GM19035 (cell line): ENCODE measurements around the gene KCNK3.
"Not testable (repeated sequence)": the region's sequence is repeated elsewhere in the genome, so short reads cannot be mapped to it uniquely, and the experiment has no call there.

Experiments used
- ATAC-seq: cut with Tn5 transposase; IDR thresholded peaks from one replicate; pipeline ENCODE4 v1.9.1; 2021; ENCODE audit not compliant: unreplicated experiment

KCNK3 gene

DNA sequence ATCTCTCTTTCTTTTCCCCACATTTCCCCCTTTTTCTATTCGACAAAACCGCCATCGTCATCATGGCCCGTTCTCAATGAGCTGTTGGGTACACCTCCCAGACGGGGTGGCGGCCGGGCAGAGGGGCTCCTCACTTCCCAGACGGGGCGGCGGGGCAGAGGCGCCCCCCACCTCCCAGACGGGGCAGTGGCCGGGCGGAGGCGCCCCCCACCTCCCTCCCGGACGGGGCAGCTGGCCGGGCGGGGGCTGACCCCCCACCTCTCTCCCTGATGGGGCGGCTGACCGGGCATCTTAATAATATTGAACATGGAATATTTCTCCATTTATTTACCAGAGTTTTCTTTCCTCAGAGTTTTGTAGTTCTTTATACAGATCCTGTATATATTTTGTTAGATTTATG lies 27.2 kb upstream of the KCNK3 start:
- ATAC-seq = not testable (repeated sequence)

DNA sequence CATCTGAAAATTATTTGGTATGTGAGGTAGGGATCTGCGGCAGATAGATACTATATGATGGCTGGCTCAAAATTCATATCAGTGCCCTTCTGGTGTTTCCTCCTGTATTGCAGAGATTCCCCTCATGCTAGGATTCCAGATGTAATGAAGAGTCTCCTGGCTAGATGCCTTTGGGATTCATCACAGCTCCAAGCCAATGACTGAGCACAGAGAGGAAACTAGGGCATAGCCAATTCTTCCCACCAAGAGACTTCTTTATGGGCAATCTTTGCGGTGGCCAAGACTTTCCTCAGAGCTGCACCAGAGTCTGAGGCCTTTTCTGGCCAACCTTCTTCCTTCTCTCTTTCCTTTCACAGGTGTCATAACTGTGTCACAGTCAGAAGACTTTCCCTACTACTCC lies 25.9 kb upstream of the KCNK3 start:
- ATAC-seq = no peak

DNA sequence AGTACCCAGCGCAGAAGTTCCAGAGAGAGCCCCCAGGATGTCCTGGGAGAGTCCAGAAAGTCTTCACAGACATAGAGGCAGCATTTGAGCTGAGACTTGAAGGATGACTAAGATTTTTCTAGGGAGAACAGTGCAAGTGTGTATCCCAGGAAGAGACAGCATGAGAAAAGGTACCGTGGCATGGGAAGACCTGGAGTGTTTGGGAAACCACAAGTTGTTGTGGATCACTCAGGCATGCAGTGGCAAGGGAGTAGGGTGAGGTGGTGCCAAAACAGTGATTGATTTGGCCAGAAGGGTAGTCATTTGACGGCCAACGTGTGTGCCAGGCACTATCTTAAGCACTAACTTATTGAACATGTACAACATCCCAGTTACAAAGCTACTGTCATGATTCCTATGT lies 24.5 kb upstream of the KCNK3 start:
- no peak for ATAC-seq

DNA sequence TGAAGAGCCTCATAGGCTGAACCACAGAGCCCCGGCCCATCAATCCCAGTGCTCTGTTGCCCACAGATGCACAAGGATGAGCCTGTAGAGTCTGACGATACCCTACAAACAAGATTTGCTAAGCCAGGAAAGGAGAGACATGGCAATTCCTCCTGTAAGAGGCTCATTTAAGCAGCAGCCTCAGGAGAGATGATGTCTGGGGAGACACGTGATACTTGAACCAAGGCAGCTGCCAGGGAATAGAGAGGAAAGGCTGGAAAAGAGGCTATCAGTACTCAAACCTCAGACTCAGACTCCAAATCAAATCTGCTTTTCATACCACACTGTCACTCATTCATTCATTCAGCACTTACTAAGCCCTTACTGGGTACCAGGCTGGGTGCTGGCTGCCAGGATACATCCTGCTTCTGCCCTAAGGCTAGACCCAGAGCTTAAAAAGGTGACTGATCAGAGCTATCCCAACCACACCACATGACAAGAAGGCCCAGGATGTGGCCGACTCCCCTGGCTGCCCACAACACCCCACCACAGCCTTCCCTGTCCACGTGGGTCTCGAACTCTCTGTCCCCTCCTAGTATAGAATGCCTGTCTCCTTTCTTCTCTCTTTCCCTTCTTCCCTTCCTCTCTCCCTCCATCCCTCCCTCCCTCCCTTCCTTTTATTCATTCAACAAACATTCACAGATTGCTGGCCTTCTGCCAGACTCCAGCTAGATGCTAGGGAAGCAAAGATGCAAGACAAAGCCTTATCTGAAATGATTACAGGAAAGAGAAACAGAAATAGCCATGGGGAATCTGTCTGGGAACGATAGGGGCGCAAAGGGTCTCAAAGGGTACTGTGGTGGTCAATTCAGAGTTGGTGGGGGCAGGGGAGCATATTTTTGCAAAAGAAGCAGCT lies 23.4 kb upstream of the KCNK3 start:
- ATAC-seq = no peak

DNA sequence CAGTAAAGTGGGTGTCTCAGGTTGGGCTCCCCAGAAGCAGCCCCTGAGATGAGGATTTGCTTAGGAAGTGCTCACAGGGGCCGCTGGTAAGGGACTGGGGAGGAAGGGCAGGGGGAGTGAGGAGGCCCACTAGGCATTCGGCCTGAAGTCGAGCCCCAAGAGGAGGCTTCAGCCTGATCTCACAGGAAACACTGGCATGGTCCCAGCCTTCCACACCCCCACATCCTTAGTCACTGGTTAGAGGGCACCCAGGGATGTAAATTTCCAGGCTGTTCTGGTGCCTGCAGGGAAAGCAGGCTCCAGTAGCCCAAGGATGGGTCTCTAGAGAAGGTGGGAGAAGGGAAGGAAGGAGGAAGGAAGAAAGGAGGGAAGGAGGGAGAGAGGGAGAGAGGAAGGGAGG lies 22.4 kb upstream of the KCNK3 start:
- ATAC-seq = no peak

DNA sequence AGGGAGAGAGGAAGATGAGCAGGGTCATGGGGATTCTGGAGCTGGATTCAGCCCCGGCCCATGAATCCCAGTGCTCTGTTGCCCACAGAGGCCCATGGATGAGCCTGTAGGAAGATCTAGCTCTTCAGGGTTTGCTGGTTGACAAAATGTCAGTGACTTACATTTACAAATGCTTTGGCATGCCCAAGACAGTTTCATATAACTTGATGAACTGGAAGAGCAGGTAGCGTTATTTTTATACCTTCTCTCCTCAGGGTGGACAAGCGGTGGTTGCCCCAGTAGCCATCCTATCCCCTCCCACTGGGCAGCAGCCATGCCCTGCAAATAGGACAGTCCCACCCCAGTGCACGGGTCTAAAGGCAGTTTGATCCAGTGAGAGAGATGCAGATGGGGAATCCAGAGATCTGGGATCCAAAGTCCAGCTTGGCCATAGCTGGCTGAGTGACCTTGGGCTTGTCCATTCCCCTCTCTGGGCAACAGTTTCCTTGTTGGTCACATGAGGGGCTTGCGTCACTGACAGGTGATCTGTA lies 21.5 kb upstream of the KCNK3 start:
- no peak for ATAC-seq

DNA sequence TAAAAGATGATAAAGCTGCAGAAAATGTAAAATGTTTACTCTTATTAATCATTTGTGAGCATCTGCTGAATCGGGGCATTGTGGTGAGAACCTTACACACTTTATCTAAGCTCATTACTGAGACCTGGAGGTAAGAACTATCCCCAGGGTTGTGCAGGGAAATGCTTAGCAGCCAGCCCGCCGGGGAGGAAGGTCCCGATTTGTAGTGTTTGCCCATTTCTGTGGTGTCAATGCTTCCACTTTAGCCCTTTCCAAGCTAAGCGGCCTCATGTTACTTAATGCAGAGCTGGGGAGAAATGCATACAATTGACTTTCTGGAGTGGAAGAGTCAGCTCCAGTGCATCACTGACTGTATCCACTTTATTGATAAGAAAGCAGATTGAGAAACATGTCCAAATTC lies 20.8 kb upstream of the KCNK3 start:
- ATAC-seq = no peak

DNA sequence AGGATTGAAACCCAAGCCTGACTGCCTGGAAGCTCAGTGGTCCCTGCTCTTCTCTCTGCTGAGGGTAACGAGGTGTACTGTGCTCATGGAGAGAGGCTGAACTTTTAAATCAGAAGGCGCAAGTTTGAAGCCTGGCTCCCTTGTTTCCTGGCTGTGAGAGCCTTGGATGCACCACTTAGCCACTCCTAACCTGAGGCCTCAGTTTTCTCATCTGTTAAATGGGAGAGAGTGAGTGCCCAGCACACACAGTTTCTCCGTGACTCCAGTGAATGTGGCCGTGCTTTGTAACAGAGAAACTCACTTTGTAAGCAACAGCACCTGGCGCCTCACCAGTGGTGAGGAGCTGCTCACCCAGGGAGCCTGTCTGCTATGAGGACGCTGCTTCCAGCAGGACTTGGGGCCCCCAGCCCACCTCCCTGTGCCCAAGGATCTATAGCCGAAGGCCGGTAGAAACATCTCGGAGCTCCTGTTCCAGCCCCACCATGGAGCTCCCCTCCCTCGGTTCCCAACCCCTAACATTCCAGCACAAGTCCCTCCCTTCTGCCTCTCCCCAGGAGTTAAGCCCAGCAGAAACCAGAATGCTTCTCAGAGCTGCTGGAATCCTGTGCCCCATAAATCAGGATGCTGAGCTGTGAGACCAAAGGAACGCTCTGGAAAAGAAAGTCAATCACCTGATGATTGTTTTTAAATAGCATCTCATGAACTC lies 20.3 kb upstream of the KCNK3 start:
- ATAC-seq = no peak

DNA sequence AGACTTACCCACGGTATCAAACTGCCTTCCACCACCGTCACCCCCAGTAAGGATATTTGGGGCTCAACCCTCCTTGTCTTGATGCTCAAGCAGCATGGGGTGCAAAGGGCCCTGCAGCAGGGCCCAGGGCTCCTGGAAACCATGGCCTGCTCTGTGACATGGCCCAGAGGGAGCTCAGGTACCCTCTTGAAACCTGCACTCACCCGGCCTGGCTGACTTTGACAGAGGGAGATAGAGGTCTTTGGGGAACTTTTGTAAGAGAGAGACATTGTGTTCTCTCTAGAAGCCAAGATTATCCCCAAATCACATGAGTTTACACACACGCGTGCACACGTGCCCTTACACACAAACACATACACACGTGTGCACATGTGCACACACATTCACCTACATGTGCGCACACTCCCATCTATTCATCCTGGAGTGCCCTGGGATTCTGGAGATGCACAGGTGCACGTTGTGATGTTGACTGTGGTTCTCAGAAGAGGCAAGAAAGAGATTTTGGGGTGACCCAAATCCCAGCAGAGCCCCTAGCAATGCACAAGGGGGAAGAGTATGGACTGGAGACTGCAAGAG lies 19.6 kb upstream of the KCNK3 start:
- no peak for ATAC-seq

DNA sequence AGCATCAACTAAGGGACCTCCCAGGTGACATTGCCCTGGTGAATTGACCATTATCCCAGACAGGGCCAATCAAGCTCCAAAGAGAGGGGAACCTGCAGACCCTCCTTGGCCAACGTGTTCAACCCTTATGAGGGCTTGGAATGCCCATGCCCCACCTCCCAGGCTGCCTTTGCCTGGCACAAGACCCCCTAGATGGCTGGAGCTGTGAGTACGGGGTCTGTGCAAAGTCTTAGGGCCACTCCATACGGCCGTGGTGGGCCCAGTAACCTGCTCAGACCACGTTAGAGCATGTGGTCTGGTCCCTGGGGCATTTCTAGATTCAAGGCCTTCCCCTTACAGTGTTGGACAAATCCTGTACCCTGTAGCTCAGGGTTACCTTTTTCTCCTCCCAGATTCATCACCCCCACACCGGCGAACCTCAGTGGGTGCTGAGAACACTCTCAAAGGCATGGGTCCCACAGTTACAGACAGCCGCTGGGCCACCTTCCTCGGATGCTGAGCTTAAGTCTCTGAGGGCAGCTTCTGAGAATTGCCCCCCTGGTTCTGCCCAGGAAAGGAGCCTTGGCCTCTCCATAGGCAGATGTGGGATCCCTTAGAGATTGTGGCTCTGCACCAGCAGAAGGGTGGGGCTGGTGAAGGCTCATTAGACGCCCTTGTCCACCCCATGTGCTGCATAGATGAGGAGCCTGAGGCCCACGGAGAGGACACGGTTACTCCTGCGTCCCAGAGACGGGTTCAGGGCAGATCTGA lies 18.3 kb upstream of the KCNK3 start:
- ATAC-seq = no peak

DNA sequence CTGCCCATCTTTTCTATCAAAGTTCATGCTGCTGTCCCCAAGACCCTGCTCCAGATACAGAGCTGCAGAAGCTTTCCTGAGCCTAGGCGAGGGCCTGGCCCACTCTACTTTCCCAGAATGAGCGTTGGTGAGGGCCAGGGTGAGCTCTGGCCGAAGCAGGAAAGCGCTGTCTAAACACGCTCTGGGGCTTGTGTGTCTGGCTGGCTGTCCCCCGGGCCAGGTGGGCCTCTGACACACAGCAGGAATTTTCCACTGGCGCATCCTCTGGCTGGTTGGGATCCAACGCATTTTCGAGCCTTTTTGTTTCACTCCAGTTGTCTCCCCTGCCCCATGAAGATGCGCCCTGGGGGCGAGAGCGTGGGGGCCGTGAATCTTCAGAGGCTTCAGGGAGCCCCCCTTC lies 17.8 kb upstream of the KCNK3 start:
- no peak for ATAC-seq

DNA sequence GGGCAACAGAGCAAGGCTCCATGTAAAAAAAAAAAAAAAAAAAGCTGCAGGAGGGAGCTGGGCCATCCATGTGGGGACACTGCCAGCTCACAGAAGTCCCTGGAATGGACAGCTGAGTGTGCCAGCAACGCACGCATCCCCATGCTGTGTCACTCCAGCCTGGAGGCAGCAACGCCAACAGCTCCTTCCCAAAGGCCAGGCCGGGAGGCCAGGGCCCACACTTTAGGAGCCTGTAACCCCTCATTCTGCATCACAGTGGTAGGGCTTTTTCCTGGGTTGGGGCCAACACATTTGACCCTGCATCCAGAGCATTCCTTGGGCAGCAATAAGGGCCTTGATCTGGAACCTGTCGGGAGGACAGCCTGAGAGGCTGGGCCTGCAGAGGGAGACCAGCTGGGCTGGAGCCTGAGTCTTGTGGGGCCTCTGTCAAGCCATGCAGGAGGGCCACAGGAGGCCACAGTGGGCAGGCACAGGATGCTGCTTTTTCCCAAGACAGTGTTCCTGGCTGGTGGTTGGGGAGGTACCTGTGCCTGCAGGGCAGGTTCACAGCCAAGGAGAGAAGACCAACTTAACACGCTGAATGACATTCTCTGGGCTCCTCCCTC lies 16.8 kb upstream of the KCNK3 start:
- ATAC-seq = no peak

DNA sequence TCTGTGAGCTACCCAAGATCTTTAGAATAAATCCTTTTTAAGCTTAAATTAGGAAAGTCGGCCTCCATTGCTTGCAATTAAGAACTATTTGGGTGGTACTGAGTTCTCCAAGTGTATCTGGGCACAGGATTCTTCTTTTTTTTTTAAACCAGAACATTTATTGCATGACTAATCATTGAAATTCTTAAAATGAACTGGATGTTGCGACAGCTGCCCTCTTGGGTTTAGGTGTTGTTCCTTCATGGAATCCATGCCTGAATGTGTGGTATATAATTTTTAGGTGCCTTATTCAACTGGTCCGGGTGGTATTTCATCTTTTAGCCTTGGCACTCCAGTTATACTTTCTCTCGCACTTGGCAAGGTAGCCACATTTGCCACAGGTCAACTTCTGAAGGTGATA lies 14.5 kb upstream of the KCNK3 start:
- ATAC-seq = no peak

DNA sequence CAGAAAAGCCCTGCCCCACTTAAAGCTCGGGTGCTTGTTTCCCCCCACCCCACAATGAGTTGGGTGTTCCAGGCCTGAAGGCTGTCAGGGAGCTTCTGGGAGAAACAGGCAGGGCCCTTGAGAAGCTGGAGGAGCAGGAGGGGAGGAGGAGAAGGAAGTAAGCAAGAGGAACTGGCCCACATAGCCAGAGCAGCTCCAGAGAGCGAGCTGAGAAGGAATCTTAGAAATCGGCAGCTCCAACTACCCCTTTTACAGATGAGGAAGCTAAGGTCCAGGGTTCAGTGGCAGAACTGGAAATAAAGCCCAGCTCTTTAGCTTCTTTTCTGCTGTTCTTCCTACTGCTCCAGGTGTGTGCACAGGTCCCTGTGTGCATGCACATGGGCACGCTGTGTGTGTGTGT lies 12.7 kb upstream of the KCNK3 start:
- ATAC-seq = no peak

DNA sequence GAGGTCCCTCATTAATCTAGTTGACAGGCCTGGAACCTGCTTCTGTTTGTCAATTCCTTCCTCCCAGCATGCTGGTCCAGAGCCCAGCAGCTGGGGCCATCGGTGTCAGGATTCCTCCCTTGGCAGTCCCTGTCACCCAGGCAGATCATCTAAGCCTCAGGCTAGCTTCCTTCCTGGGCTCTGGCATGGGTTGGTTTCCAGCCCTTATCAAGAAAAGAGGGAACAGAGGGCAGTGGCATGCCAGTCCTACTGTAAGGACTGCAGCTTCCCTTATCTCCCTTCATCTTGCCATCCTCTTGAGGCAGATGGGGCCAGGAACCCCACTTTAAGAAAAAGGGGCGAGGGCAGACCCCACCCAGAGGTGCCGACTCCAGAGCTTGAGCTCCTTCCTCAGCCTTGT lies 10.9 kb upstream of the KCNK3 start:
- ATAC-seq = no peak

DNA sequence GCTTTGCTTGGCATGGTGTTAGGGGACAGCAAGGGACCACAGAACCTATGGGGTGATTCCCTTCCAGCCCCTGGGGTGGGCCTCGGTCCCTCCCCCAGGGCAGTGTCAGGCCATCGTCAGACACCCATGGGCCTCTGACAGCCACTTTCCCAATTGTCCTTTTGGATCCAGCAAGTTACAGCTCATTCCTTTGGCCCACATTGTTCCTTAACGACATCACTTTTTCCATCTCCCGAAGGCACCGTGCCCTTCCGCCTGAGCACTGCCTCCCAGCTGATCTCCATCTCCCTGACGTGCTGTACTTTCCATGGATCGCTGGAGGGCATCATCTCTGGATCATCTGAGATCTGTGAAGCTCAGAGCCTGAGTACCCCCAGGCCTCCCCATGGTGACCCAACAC lies 10.4 kb upstream of the KCNK3 start:
- ATAC-seq = no peak

DNA sequence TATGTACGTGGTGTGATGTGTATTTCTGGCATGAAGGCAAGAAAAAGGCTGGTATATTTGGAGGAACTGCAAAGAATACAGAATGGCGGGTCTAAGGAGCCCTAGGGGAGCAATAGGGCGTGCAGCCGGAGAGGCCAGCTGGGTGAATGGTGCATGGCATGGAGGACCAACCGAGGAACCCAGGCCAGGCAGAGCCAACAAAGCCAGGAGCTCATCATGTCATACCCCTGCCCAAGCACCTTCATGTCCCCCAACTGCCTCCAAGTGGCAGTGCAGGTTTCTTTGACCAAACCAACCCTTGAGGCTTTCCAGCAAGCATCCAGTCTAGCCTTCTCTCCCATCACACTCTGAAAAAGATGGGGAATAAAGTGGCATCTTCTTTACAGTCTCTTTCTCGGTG lies 8.9 kb upstream of the KCNK3 start:
- no peak for ATAC-seq

DNA sequence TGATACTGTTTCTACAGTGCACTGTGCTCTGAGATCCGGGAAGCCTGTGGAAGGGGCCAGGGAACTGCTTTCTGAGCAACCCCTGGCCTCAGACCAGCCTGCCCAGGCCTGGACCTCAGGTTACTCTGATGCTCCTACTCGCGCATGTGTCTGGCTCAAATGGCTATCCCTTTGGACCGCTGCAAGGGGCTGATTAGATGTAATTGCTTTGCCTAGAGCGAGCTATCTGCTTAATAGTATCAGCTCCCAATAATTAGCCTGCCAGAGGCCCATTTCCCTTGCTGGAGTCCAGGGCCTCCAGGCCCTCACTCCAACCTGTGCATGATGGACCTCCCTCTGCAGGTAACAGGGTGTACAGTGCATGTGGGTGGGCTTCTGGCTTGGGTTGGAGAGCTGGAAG lies 7.2 kb upstream of the KCNK3 start:
- no peak for ATAC-seq

DNA sequence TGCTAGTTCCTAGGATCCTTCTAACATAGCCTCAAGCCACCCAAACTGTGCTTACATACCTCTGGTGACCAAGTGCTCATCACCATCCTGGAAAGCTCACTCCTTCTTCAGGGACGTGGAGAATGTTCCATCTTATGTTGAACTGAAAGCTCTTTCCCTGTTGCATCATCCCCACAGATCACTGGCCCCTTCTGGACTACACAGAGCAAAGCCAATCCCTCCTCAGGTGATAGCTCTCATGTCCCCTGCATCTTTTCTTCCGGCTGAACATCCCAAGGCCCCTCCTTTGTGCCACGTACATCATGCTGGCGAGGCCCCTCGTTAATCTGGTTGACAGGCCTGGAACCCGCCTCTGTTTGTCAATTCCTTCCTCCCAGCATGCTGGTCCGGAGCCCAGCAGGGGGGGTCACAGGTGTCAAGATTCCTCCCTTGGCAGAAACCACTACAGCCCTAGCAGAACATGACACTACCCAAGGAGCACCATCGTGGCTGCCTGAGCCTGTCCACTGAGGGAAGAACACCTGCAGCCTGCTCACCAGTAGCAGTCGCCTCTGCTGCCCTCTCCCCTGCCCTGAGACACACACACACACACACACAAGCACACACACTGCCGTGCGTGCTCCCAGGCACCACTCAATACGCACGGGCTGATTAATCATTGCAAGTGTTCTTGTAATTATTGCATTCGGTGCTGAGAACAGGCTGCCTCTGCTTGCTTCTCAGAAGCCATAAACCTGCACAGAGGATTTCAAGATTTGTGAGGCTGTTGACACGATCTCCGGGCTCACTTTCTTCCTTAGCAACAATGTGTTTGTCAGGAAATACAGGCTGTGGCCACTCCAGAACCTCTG lies 6.3 kb upstream of the KCNK3 start:
- no peak for ATAC-seq

DNA sequence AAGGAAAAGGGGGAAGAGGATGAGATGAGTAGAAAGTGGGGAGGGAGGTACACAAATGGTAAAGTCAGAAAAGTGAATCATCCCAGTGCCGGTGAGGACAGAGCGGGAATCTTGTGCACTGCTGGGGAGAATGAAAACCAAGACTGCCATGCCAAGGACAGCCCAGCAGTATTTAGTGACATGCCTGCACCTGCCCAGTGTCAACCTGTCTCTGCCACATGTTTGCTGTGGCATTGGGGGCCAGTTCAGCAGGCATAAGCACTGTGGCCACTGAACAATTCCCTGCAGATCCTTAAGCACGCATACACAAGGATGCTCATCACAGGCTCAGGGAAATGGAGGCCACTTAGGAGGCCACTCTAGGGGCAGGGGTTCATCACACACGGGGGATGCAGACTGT lies 5.2 kb upstream of the KCNK3 start:
- ATAC-seq = no peak
